ENCODE measurements around the gene SMG6. TPM values are rescaled to one million over a fixed set of nuclear protein-coding genes. Genes with fewer than 3 reads are reported as not detected.
A peak's percentile ranks its signal among the peaks of the same experiment; 100 is the strongest.
"Not testable (repeated sequence)": the region's sequence is repeated elsewhere in the genome, so short reads cannot be mapped to it uniquely, and the experiment has no call there.

SMG6 gene
- total RNA-seq, 4 donors from 2014 or later: 13.3 to 74.9 (median 41.6) TPM

DNA sequence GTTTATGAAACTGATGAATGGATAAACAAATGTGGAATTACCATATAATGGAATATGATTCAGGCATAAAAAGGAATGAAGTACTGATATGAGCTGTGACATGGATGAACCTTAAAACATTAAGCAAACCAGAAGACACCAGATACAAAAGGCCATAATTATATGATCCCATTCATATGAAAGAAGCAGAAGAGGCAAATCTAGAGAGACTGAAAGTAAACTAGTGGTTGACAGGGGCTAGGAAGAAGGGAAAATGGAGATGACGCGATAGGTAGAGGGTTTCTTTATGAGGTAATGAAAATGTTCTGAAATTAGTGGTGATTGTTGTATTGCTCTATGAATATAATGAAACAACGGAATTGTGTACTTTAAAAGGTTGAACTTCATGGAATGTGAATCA lies 160.3 kb downstream of the SMG6 start:
- Histone ChIP-seq H3K27me3 (no peaks in the 10 kb centered on the region), H3K36me3 (no peaks in the 10 kb centered on the region), H3K9me3 (no peaks in the 10 kb centered on the region), H3K4me1 (no peaks in the 10 kb centered on the region), H3K4me3 (no peak overlapping the region), H3K27ac (no peak overlapping the region)
- TF ChIP-seq, protein P1, sequence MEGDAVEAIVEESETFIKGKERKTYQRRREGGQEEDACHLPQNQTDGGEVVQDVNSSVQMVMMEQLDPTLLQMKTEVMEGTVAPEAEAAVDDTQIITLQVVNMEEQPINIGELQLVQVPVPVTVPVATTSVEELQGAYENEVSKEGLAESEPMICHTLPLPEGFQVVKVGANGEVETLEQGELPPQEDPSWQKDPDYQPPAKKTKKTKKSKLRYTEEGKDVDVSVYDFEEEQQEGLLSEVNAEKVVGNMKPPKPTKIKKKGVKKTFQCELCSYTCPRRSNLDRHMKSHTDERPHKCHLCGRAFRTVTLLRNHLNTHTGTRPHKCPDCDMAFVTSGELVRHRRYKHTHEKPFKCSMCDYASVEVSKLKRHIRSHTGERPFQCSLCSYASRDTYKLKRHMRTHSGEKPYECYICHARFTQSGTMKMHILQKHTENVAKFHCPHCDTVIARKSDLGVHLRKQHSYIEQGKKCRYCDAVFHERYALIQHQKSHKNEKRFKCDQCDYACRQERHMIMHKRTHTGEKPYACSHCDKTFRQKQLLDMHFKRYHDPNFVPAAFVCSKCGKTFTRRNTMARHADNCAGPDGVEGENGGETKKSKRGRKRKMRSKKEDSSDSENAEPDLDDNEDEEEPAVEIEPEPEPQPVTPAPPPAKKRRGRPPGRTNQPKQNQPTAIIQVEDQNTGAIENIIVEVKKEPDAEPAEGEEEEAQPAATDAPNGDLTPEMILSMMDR (IDR thresholded peaks at IDR 0.05): no peak
- TF ChIP-seq POLR2A (IDR thresholded peaks at IDR 0.05): no peak
- no peak for DNase-seq
- intact Hi-C loops (cut with DNase I; ENCODE audit: low total_unique reads): no loop called here

DNA sequence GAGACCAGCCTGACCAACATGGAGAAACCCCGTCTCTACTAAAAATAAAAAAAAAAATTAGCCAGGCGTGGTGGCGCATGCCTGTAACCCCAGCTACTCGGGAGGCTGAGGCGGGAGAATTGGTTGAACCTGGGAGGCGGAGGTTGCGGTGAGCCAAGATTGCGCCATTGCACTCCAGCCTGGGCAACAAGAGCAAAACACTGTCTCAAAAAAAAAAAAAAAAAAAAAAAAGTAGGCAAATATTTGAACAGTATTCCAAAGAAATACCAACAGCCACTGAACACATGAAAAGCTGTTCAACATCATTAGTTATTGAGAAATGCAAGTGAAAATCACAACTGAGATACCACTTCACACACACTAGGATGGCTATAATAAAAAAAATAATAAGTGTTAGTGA lies 160.9 kb downstream of the SMG6 start:
- DNase-seq; H3K9me3 ChIP-seq; H3K27me3 ChIP-seq; H3K27ac ChIP-seq; H3K36me3 ChIP-seq; intact Hi-C loops (cut with DNase I; ENCODE audit: low total_unique reads); H3K4me1 ChIP-seq; H3K4me3 ChIP-seq: not testable (repeated sequence)

DNA sequence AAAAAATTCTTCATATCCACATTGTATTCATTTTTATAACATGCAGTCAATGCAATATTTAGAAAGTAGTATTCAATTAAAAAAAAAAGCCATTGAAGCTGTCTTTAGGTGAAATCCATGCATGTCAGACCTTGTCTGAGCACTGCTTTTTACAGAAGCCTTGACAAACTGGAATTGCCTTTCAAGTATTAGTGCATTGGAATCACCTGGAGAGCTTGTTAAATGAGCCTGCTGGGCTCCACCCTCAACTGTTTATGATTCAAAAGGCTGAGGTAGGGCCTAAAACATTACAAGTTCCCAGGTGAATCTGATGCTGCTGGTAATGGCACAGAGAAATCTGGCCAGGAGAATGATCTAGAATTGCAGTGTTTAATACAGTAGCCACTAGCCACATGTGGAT lies 162.9 kb downstream of the SMG6 start:
- intact Hi-C loops (cut with DNase I; ENCODE audit: low total_unique reads): no loop called here
- H3K4me1 ChIP-seq: no peaks in the 10 kb centered on the region
- TF ChIP-seq POLR2A (IDR thresholded peaks at IDR 0.05): no peak
- TF ChIP-seq, protein P1 (IDR thresholded peaks at IDR 0.05): no peak

DNA sequence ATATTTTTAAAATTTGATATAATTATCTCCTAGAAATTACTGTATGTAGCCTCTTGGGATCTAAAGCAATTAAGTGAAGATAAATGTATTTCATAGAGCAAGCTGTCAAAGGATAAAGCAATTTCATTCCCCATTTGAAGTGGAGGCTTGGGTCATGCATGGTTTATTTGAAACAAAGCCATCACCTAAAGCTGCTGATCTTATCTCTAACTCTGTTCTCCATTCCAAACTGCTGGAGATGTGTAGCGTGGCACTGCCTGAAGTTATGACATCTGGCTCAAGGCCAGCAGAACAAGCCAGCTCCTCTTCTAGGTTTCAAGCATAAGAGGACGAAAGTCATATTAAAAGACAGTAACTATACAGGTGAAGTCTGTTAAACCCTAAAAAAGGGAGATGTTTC lies 164.8 kb downstream of the SMG6 start:
- DNase-seq: peak in 1 of 2 donors; percentile 31
- Histone ChIP-seq H3K27ac (peak overlapping the region; percentile 38 to 61), H3K27me3 (no peaks in the 10 kb centered on the region), H3K4me3 (no peak overlapping the region), H3K4me1 (no peaks in the 10 kb centered on the region), H3K9me3 (no peaks in the 10 kb centered on the region), H3K36me3 (no peaks in the 10 kb centered on the region)
- TF ChIP-seq, protein P1 (IDR thresholded peaks at IDR 0.05): no peak
- no peak for TF ChIP-seq POLR2A (IDR thresholded peaks at IDR 0.05)
- intact Hi-C loops (cut with DNase I; ENCODE audit: low total_unique reads): no loop called here

More for the DNA sequence above, 162.9 kb downstream of the SMG6 start:
- H3K4me3 ChIP-seq: no peak overlapping the region
- DNase-seq: no peak
- H3K9me3 ChIP-seq: no peaks in the 10 kb centered on the region
- H3K27me3 ChIP-seq: no peaks in the 10 kb centered on the region
- H3K27ac ChIP-seq: no peak overlapping the region
- H3K36me3 ChIP-seq: no peaks in the 10 kb centered on the region

DNA sequence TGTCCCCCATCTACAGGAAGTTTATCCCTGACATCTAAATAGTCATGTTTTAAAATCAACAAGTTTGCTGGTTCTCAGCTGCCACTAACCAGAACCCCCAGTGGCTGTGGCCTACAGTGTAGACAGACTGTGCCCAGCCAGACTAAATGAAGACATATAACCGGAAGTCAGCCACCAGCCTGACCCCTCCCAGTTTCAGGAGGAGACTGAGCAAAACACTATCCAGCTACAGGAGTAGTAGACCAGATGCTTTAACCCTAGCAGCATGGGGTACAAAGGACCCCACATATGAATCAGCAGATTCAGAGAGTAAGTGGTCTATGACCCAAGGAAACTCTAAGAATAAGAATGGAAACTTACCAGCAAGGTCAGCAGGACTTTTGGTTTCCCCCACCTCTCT lies 165.3 kb downstream of the SMG6 start:
- Histone ChIP-seq H3K27ac (peak overlapping the region; percentile 38 to 61), H3K4me3 (no peak overlapping the region), H3K27me3 (no peaks in the 10 kb centered on the region), H3K4me1 (no peaks in the 10 kb centered on the region), H3K36me3 (no peaks in the 10 kb centered on the region), H3K9me3 (no peaks in the 10 kb centered on the region)
- intact Hi-C loops (cut with DNase I; ENCODE audit: low total_unique reads): no loop called here
- DNase-seq: no peak
- TF ChIP-seq POLR2A (IDR thresholded peaks at IDR 0.05): no peak
- TF ChIP-seq, protein P1 (IDR thresholded peaks at IDR 0.05): no peak

Measured in uterus (tissue), 4 donors.